ENCODE measurements around the gene SIK3.

The SIK3 gene

GRCh38 chr11:116859175-116859574 lies 239.1 kb downstream of the SIK3 start:
- DNase-seq, result no peak

- DNase-seq, result no peak
These were observed 240.3 kb downstream of the SIK3 start for GRCh38 chr11:116857936-116858335.

GRCh38 chr11:116857316-116857715 lies 240.9 kb downstream of the SIK3 start:
- DNase-seq, result no peak

GRCh38 chr11:116856423-116856822 lies 241.8 kb downstream of the SIK3 start:
- DNase-seq, result no peak

- DNase-seq, result no peak
These were observed 242.8 kb downstream of the SIK3 start for GRCh38 chr11:116855413-116855812.

- DNase-seq, result no peak
These were observed 244.7 kb downstream of the SIK3 start for GRCh38 chr11:116853461-116854073.

GRCh38 chr11:116852261-116853031 lies 245.8 kb downstream of the SIK3 start:
- DNase-seq, result no peak

GRCh38 chr11:116851626-116852025 lies 246.6 kb downstream of the SIK3 start:
- no peak for DNase-seq

- no peak for DNase-seq
These were observed 248.7 kb downstream of the SIK3 start for GRCh38 chr11:116849486-116849885.

GRCh38 chr11:116849060-116849459 lies 249.2 kb downstream of the SIK3 start:
- DNase-seq, result no peak

GRCh38 chr11:116847612-116848011 lies 250.6 kb downstream of the SIK3 start:
- no peak for DNase-seq

- DNase-seq, result no peak
These were observed 253.5 kb downstream of the SIK3 start for GRCh38 chr11:116844722-116845121.

- no peak for DNase-seq
These were observed 254.6 kb downstream of the SIK3 start for GRCh38 chr11:116843661-116844060.

GRCh38 chr11:116842909-116843308 lies 255.3 kb downstream of the SIK3 start:
- DNase-seq, result no peak

GRCh38 chr11:116842117-116842516 lies 256.1 kb downstream of the SIK3 start:
- DNase-seq, result no peak

- no peak for DNase-seq
These were observed 257.4 kb downstream of the SIK3 start for GRCh38 chr11:116840746-116841296.

- DNase-seq, result peak in 1 of 2 experiments; percentile 35
These were observed 257.9 kb downstream of the SIK3 start for GRCh38 chr11:116840224-116840745.

- no peak for DNase-seq
These were observed 259.7 kb downstream of the SIK3 start for GRCh38 chr11:116838321-116839084.

GRCh38 chr11:116837231-116838091 lies 260.8 kb downstream of the SIK3 start, which contains the start of gene APOA1:
TSS of gene APOA1 (minus strand) at chr11:116837622. CDS start at chr11:116837387, 235 bp downstream.
- peak in 1 of 2 experiments; percentile 26 for DNase-seq

- DNase-seq, result no peak
These were observed 261.6 kb downstream of the SIK3 start for GRCh38 chr11:116836632-116836991.

- peak; percentile 93 to 100 for DNase-seq
These were observed 262.2 kb downstream of the SIK3 start for GRCh38 chr11:116835791-116836631.
